ENCODE data around the gene SRP19.

DNA sequence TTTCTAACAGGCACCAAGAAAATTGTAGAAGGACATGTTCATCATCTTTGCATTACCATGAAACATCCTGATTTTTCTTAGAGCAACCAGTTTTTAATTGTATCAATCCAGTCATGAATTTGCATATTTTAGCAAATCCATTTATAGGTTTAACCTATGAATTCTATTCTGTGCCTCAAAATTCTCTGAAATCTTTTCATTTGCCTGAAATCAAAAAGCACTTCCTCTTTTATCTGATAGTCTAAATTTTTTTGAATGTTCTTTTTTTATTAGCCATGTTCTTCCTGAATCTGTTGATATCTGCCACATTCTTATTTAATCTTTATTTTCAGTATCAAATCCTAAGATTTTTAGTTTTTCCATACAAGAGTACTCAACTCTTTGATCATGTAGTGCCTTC, 36.9 kb upstream of the SRP19 start:
- TF ChIP-seq EZH2 (IDR thresholded peaks at IDR 0.05), result no peak
- TF ChIP-seq POLR2AphosphoS5 (IDR thresholded peaks at IDR 0.05; ENCODE audit: borderline replicate concordance, low read depth, low read length), result no peak
- no peak for TF ChIP-seq FOXP2 (optimal IDR thresholded peaks at IDR 0.05; ENCODE audit: control extremely low read depth, extremely low read length, insufficient read depth)

Measured in SK-N-MC (cell line).